OCI-LY3 (cell line): ENCODE data around the gene CYYR1.

ENCODE experiments used
- H2AFZ ChIP-seq: fragments of 200-600, 300-600 bp; shearing (Covaris generic); 2 replicates; pipeline ENCODE4 v1.6.0; 2014; ENCODE audit warnings: antibody characterized with exemption, low read depth, low read length
- H3K27ac ChIP-seq: fragments of 200-600, 300-600 bp; sonication (generic); 2 replicates; pipeline ENCODE4 v1.5.1; 2014; ENCODE audit warnings: mild to moderate bottlenecking, low read length, moderate library complexity, mixed read lengths
- H3K27me3 ChIP-seq: fragments of 200-600, 300-600 bp; sonication (generic); 2 replicates; pipeline ENCODE4 v1.6.1; 2014; ENCODE audit warnings: low read depth, low read length, mixed read lengths
- H3K36me3 ChIP-seq: fragments of 200-600, 300-600 bp; sonication (generic); replicated peaks from 2 replicates; pipeline ENCODE3; 2014; ENCODE audit warnings: low read depth, low read length, mixed read lengths
- H3K4me1 ChIP-seq: fragments of 300-600, 200-600 bp; sonication (generic); 2 replicates; pipeline ENCODE4 v1.6.1; 2014; ENCODE audit warnings: low read length, mixed read lengths
- H3K4me2 ChIP-seq: fragments of 200-600, 300-600 bp; sonication (generic); 2 replicates; pipeline ENCODE4 v1.6.1; 2014; ENCODE audit warnings: low read length, mixed read lengths
- H3K4me3 ChIP-seq: fragments of 300-600, 200-600 bp; sonication (generic); 2 replicates; pipeline ENCODE4 v1.5.1; 2014; ENCODE audit warnings: antibody characterized with exemption, mild to moderate bottlenecking, low read length, moderate library complexity
- H3K79me2 ChIP-seq: fragments of 300-600, 200-600 bp; shearing (Covaris generic); 2 replicates; pipeline ENCODE4 v1.6.1; 2014; ENCODE audit warnings: mild to moderate bottlenecking, low read length, mixed read lengths
- H3K9ac ChIP-seq: fragments of 300-600, 200-600 bp; shearing (Covaris generic); 2 replicates; pipeline ENCODE4 v1.6.0; 2014; ENCODE audit warnings: mild to moderate bottlenecking, low read length, moderate library complexity
- H3K9me3 ChIP-seq: fragments of 200-600, 300-600 bp; shearing (Covaris generic); 2 replicates; pipeline ENCODE4 v1.6.1; 2014; ENCODE audit warnings: low read length, mixed read lengths; ENCODE audit not compliant: insufficient read depth
- H4K20me1 ChIP-seq: fragments of 200-600, 300-600 bp; sonication (generic); 2 replicates; pipeline ENCODE4 v1.6.1; 2016; ENCODE audit warnings: low read length, mixed read lengths; ENCODE audit not compliant: insufficient read depth
- CTCF ChIP-seq: fragments of 200-600, 300-600 bp; sonication (generic); IDR thresholded peaks from 2 replicates; pipeline ENCODE4 v1.5.1; 2014; ENCODE audit warnings: antibody characterized with exemption, low read length, low read depth
- EZH2phosphoT487 ChIP-seq: fragments of 200-600 bp; shearing (Covaris generic); IDR thresholded peaks from 2 replicates; pipeline ENCODE4 v1.6.1; 2018; ENCODE audit warnings: antibody characterized with exemption, mixed run types, low read depth

Gene CYYR1

GRCh38 chr21:26443291-26443690 lies 129.8 kb downstream of the CYYR1 start:
- H3K4me1 ChIP-seq: no peaks in the 10 kb centered on the region
- TF ChIP-seq EZH2phosphoT487 (no peak), CTCF (no peak)
- H3K79me2 ChIP-seq: no peaks in the 10 kb centered on the region
- no peak overlapping the region for H3K4me2 ChIP-seq
- H3K9me3 ChIP-seq: no peaks in the 10 kb centered on the region
- H3K27ac ChIP-seq: no peak overlapping the region
- no peak overlapping the region for H2AFZ ChIP-seq
- H3K27me3 ChIP-seq: no peaks in the 10 kb centered on the region
- no peak overlapping the region for H3K4me3 ChIP-seq
- H4K20me1 ChIP-seq: no peaks in the 10 kb centered on the region
- no peaks in the 10 kb centered on the region for H3K36me3 ChIP-seq
- H3K9ac ChIP-seq: no peak overlapping the region

GRCh38 chr21:26441149-26441548 lies 131.9 kb downstream of the CYYR1 start:
- no peak overlapping the region for H3K4me2 ChIP-seq
- no peaks in the 10 kb centered on the region for H4K20me1 ChIP-seq
- H2AFZ ChIP-seq: no peak overlapping the region
- TF ChIP-seq CTCF (no peak), EZH2phosphoT487 (no peak)
- peaks cover 7% of the 10 kb centered on the region for H3K4me1 ChIP-seq
- H3K9me3 ChIP-seq: no peaks in the 10 kb centered on the region
- H3K9ac ChIP-seq: no peak overlapping the region
- no peak overlapping the region for H3K27ac ChIP-seq
- H3K4me3 ChIP-seq: no peak overlapping the region
- no peaks in the 10 kb centered on the region for H3K36me3 ChIP-seq
- no peaks in the 10 kb centered on the region for H3K79me2 ChIP-seq
- H3K27me3 ChIP-seq: no peaks in the 10 kb centered on the region

- Histone ChIP-seq H3K4me3 (no peak overlapping the region), H3K27me3 (no peaks in the 10 kb centered on the region), H3K4me2 (no peak overlapping the region), H3K9me3 (no peaks in the 10 kb centered on the region), H3K27ac (no peak overlapping the region), H3K79me2 (no peaks in the 10 kb centered on the region), H3K36me3 (no peaks in the 10 kb centered on the region), H4K20me1 (no peaks in the 10 kb centered on the region), H2AFZ (no peak overlapping the region), H3K4me1 (peaks cover 7% of the 10 kb centered on the region), H3K9ac (no peak overlapping the region)
- TF ChIP-seq EZH2phosphoT487: no peak
Observed at GRCh38 chr21:26438976-26439375, 134.1 kb downstream of the CYYR1 start.

- Histone ChIP-seq H3K4me1 (peaks cover 8% of the 10 kb centered on the region), H4K20me1 (no peaks in the 10 kb centered on the region), H2AFZ (no peak overlapping the region), H3K4me2 (no peak overlapping the region; the same call in 1 of the 2 replicates), H3K9me3 (no peaks in the 10 kb centered on the region), H3K27ac (no peak overlapping the region), H3K79me2 (no peaks in the 10 kb centered on the region), H3K27me3 (no peaks in the 10 kb centered on the region), H3K4me3 (no peak overlapping the region), H3K9ac (no peak overlapping the region), H3K36me3 (no peaks in the 10 kb centered on the region)
- TF ChIP-seq CTCF: no peak
- TF ChIP-seq EZH2phosphoT487: no peak
Observed at GRCh38 chr21:26437326-26438009, 135.6 kb downstream of the CYYR1 start.
